ENCODE results near the gene PLK5.

DNA sequence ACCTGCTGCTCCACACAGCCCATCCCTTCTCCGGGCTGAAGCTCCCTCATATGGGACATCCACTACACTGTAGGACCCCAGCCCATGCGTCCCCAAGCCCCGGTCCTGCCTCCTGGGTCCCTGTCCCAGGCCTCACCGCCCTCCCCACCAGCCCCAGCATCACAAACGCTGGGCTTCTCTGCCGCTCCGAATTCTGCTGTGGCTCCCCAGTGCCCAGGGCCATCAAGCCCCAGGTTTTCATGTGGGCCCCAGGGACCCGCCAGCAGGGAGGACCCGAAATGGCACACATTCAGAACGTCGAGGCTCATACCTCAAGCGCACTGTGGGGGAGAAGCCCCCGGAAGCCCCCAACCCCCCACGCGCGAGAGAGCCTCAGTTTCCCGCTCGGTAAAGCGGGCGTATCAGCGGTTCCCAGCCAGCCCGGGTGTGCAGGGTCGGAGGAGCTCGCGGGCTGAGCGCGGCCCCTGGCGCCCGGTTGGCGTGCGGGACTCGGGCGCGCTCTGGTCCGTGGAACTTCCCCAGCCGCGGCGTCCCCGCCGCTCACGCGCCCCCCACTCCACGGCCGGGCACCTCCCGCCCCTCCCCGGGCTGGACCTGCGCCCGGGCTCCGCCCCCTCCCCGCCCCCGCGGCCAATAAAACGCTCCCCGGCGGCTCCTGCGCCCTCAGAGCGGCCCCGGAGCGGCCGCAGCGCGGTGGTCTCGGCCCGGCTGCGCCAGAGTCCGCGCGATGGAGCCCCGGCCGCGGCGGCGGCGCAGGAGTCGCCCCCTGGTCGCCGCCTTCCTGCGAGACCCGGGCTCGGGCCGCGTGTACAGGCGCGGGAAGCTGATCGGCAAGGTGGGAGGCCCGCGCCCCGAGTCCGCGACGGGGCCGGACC, at the start of gene PLK5:
- TF ChIP-seq, protein P1, sequence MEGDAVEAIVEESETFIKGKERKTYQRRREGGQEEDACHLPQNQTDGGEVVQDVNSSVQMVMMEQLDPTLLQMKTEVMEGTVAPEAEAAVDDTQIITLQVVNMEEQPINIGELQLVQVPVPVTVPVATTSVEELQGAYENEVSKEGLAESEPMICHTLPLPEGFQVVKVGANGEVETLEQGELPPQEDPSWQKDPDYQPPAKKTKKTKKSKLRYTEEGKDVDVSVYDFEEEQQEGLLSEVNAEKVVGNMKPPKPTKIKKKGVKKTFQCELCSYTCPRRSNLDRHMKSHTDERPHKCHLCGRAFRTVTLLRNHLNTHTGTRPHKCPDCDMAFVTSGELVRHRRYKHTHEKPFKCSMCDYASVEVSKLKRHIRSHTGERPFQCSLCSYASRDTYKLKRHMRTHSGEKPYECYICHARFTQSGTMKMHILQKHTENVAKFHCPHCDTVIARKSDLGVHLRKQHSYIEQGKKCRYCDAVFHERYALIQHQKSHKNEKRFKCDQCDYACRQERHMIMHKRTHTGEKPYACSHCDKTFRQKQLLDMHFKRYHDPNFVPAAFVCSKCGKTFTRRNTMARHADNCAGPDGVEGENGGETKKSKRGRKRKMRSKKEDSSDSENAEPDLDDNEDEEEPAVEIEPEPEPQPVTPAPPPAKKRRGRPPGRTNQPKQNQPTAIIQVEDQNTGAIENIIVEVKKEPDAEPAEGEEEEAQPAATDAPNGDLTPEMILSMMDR (conservative IDR thresholded peaks at IDR 0.05 in 1 of 2, IDR thresholded peaks at IDR 0.05 in 1 of 2; ENCODE audit: low read depth in 1 of 2, low read length in 2 of 2): no peak
- TF ChIP-seq EZH2 (IDR thresholded peaks at IDR 0.05; ENCODE audit: low read length, missing control alignments): no peak
